SK-N-SH (cell line): ENCODE data around the gene CCS. TPM values are rescaled to one million over a fixed set of nuclear protein-coding genes. Genes with fewer than 3 reads are reported as not detected.

Experiments used
- CTCF ChIA-PET: fragments of 300-600, 350-600 bp; formaldehyde crosslinking; extraction: SDS; loops from one replicate; lab custom pipeline; 2021; lab: Yijun Ruan, JAX
- POLR2A ChIA-PET: fragments of 350-600 bp; sonication (Branson Sonifier 250); formaldehyde crosslinking; extraction: SDS; loops from one replicate; lab custom pipeline; 2020; ENCODE audit warnings: antibody characterized with exemption, inconsistent platforms; lab: Yijun Ruan, JAX
- DNase-seq: peaks from one replicate; pipeline ENCODE4 v3.0.0; 2012
- H2AFZ ChIP-seq: fragments of 200-600 bp; sonication (generic); 2 replicates; pipeline ENCODE4 v1.8.1; 2016; ENCODE audit warnings: antibody characterized with exemption, mild to moderate bottlenecking, low read depth
- H3F3A ChIP-seq: fragments of 200-600 bp; sonication (generic); replicated peaks from 2 replicates; pipeline ENCODE3; 2016; ENCODE audit warnings: antibody characterized with exemption, mild to moderate bottlenecking; ENCODE audit not compliant: insufficient read depth
- H3K27ac ChIP-seq, 2 experiments: fragments of 200-500 bp in 1 of 2; fragments of 200-600 bp in 1 of 2; sonication (Bioruptor generic) in 1 of 2; sonication (generic), shearing (Covaris generic) in 1 of 2; 2 replicates each; pipeline versions ENCODE4 v1.5.1 to v1.6.1; 2014 to 2016; ENCODE audit warnings: low read depth in 2 of 2, inconsistent platforms in 1 of 2, low read length in 1 of 2, mild to moderate bottlenecking in 1 of 2, mixed read lengths in 1 of 2
- H3K27me3 ChIP-seq: fragments of 200-600 bp; sonication (generic), shearing (Covaris generic); 2 replicates; pipeline ENCODE4 v1.6.1; 2016; ENCODE audit warnings: mixed run types; ENCODE audit not compliant: insufficient read depth
- H3K36me3 ChIP-seq, 2 experiments: fragments of 200-500 bp in 1 of 2; fragments of 200-600 bp in 1 of 2; sonication (Bioruptor generic) in 1 of 2; sonication (generic) in 1 of 2; replicated peaks in 1 of 2; 2 replicates each; pipeline versions ENCODE3 to v1.5.1; 2014 to 2016; ENCODE audit warnings: low read length in 1 of 2, mild to moderate bottlenecking in 1 of 2; ENCODE audit not compliant: insufficient read depth in 2 of 2, control insufficient read depth in 1 of 2
- H3K4me1 ChIP-seq, 2 experiments: fragments of 200-500 bp in 1 of 2; fragments of 200-600 bp in 1 of 2; sonication (Bioruptor generic) in 1 of 2; sonication (generic), shearing (Covaris generic) in 1 of 2; 2 replicates each; pipeline versions ENCODE4 v1.5.1 to v1.6.1; 2014 to 2016; ENCODE audit warnings: low read depth in 1 of 2, low read length in 1 of 2, mixed run types in 1 of 2; ENCODE audit not compliant: insufficient read depth in 2 of 2, control insufficient read depth in 1 of 2
- H3K4me2 ChIP-seq: fragments of 200-600 bp; sonication (generic), shearing (Covaris generic); 2 replicates; pipeline ENCODE4 v1.6.1; 2017; ENCODE audit warnings: mixed run types
- H3K4me3 ChIP-seq, 2 experiments: fragments of 200-500 bp in 1 of 2; fragments of 200-600 bp in 1 of 2; sonication (Bioruptor generic) in 1 of 2; sonication (generic), shearing (Covaris generic) in 1 of 2; 2 replicates each; pipeline versions ENCODE4 v1.5.1 to v1.8.1; 2014 to 2016; ENCODE audit warnings: low read depth in 2 of 2, inconsistent platforms in 1 of 2, low read length in 1 of 2, mild to moderate bottlenecking in 1 of 2, mixed read lengths in 1 of 2, moderate library complexity in 1 of 2
- H3K79me2 ChIP-seq: fragments of 200-600 bp; sonication (generic); 2 replicates; pipeline ENCODE4 v1.8.1; 2017; ENCODE audit warnings: mild to moderate bottlenecking; ENCODE audit not compliant: insufficient read depth
- H3K9ac ChIP-seq: fragments of 200-600 bp; sonication (generic); 2 replicates; pipeline ENCODE4 v1.6.1; 2017; ENCODE audit warnings: mixed run types
- H3K9me2 ChIP-seq: fragments of 200-600 bp; sonication (generic); 2 replicates; pipeline ENCODE4 v1.6.1; 2017; ENCODE audit warnings: mixed run types
- H3K9me3 ChIP-seq: fragments of 200-600 bp; sonication (generic); 2 replicates; pipeline ENCODE4 v1.6.1; 2017; ENCODE audit warnings: mixed run types, mild to moderate bottlenecking, moderate library complexity
- H4K20me1 ChIP-seq: fragments of 200-600 bp; sonication (generic); 2 replicates; pipeline ENCODE4 v1.6.1; 2017; ENCODE audit warnings: mild to moderate bottlenecking, mixed run types; ENCODE audit not compliant: insufficient read depth
- CHD2 ChIP-seq: fragments of 150-350 bp; IDR thresholded peaks from 2 replicates; pipeline ENCODE4 v1.6.1; 2018; ENCODE audit warnings: low read length; ENCODE audit not compliant: partially characterized antibody
- EP300 ChIP-seq, 2 experiments: IDR thresholded peaks; 2 replicates each; pipeline versions ENCODE4 v1.4.0 to v1.6.1; 2012; ENCODE audit warnings: borderline replicate concordance in 1 of 2, low read depth in 1 of 2, low read length in 1 of 2
- MXI1 ChIP-seq: IDR thresholded peaks from 2 replicates; pipeline ENCODE4 v1.6.1; 2012; ENCODE audit warnings: mild to moderate bottlenecking, low read depth, low read length, improper control_type of control experiment
- NRF1 ChIP-seq: IDR thresholded peaks from 2 replicates; pipeline ENCODE4 v1.6.1; 2012; ENCODE audit warnings: low read depth, mild to moderate bottlenecking, low read length
- POLR2AphosphoS5 ChIP-seq: IDR thresholded peaks from 2 replicates; pipeline ENCODE4 v1.6.1; 2012; ENCODE audit warnings: low read depth, low read length
- RAD21 ChIP-seq: IDR thresholded peaks from 2 replicates; pipeline ENCODE4 v1.6.1; 2012; ENCODE audit warnings: mild to moderate bottlenecking, low read length
- RCOR1 ChIP-seq: fragments of 150-350 bp; IDR thresholded peaks from 2 replicates; pipeline ENCODE4 v1.6.1; 2017; ENCODE audit warnings: antibody characterized with exemption, low read length
- SMC3 ChIP-seq: IDR thresholded peaks from 2 replicates; pipeline ENCODE4 v1.6.1; 2012; ENCODE audit warnings: low read depth, low read length, improper control_type of control experiment
- TAF1 ChIP-seq: IDR thresholded peaks from 2 replicates; pipeline ENCODE4 v1.6.1; 2012; ENCODE audit warnings: low read depth, mild to moderate bottlenecking, low read length, moderate library complexity, borderline replicate concordance
- TCF12 ChIP-seq: IDR thresholded peaks from 2 replicates; pipeline ENCODE4 v1.4.0; 2012
- TEAD4 ChIP-seq: IDR thresholded peaks from 2 replicates; pipeline ENCODE4 v1.4.0; 2012; ENCODE audit warnings: mild to moderate bottlenecking, borderline replicate concordance; ENCODE audit not compliant: insufficient read depth
- WGBS: methylation state at CpG from one replicate; pipeline ENCODE4 v1.1.6; 2017; ENCODE audit warnings: low lambda C conversion rate; 5-methylcytosine and 5-hydroxymethylcytosine counted together
- polyA plus RNA-seq, 3 experiments: library from polyadenylated mRNA; depleted of rRNA; stranded (reverse); fragments of >200 nt; gene quantifications; 2 replicates each; pipeline ENCODE4 v1.2.3, GENCODE V29; 2012
- TF ChIP-seq, protein P1 (sequence below): IDR thresholded peaks from 2 replicates; pipeline ENCODE4 v1.4.0; 2012; ENCODE audit warnings: low read depth, borderline replicate concordance
- TF ChIP-seq, protein P2 (sequence below): fragments of 150-350 bp; IDR thresholded peaks from 2 replicates; pipeline ENCODE4 v1.6.1; 2017; ENCODE audit warnings: antibody characterized with exemption, low read length, low read depth, borderline replicate concordance
- TF ChIP-seq, protein P3 (sequence below): IDR thresholded peaks from 2 replicates; pipeline ENCODE4; 2012

The CCS gene
- polyA plus RNA-seq, 1 of the 3 experiments (the other 2 are of a cell fraction) = 56.1 TPM

- no peaks in the 10 kb centered on the region for H4K20me1 ChIP-seq
- H3K36me3 ChIP-seq = no peaks in the 10 kb centered on the region
- no peak for TF ChIP-seq CHD2
- TF ChIP-seq RAD21 = no peak
- no peaks in the 10 kb centered on the region for H3K27me3 ChIP-seq
- H3K9me3 ChIP-seq = no peaks in the 10 kb centered on the region
- H3K4me3 ChIP-seq = no peak overlapping the region
- H3F3A ChIP-seq = no peaks in the 10 kb centered on the region
- ChIA-PET POLR2A (interaction anchor here (0.6 to 1.4 kb wide), 2 partner anchors 14 to 20 kb away, joined by 3 to 4 read pairs; partner anchors contain the start of gene ZDHHC24), CTCF (interaction anchor here (1.0 kb wide), 1 partner anchor 118 kb away, joined by 3 read pairs; the partner anchor contains the start of gene RBM4B)
- no peaks in the 10 kb centered on the region for H3K9me2 ChIP-seq
- no peak overlapping the region for H3K9ac ChIP-seq
- no peaks in the 10 kb centered on the region for H3K79me2 ChIP-seq
- no peak for DNase-seq
- H3K4me2 ChIP-seq = no peak overlapping the region
- H2AFZ ChIP-seq = no peak overlapping the region
- WGBS = 83% methylated on average over 7 of the region's 27 CpGs
- H3K27ac ChIP-seq = no peak overlapping the region
- no peaks in the 10 kb centered on the region; a peak in 1 of 4 replicates for H3K4me1 ChIP-seq
Observed at GRCh38 chr11:66559866-66560676, 32.9 kb upstream of the CCS start.

DNA sequence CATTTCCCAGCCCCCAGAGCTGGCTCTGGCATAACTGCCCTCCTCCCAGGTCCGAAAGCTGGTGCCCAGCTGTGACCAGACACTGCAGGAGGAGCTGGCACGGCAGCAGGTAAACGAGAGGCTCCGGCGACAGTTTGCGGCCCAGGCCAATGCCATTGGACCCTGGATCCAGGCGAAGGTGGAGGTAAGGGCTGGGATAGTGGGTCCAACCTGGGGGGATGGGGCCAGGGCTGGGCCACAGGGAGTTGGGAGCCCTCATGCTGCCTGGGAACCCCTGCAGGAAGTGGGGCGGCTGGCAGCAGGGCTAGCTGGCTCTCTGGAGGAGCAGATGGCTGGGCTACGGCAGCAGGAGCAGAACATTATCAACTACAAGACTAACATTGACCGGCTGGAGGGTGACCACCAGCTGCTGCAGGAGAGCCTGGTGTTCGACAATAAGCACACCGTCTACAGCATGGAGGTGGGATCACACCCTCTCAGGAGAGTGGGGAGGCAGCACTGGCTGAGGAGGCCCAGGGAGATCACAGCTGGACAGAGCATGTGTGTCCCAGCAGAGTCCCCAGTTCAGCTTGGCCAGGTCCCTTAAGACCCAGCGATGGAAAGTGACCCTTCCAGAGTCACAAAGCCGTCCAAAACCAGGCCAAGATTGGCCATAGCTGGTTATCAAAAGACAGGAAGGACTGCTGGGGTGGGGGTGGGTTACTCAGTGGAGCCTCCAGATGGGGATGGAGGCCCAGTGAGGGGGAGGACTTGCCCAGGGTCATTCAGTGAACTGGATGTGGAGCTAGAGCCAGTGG lies 31.6 kb upstream of the CCS start:
- Histone ChIP-seq H3K27me3 (no peaks in the 10 kb centered on the region), H3K36me3 (no peaks in the 10 kb centered on the region), H3K4me3 (no peak overlapping the region), H3K79me2 (no peaks in the 10 kb centered on the region), H3K27ac (no peak overlapping the region), H3K4me2 (no peak overlapping the region), H3F3A (no peaks in the 10 kb centered on the region), H4K20me1 (no peaks in the 10 kb centered on the region), H3K4me1 (no peaks in the 10 kb centered on the region; a peak in 1 of 4 replicates), H3K9me2 (no peaks in the 10 kb centered on the region), H3K9ac (no peak overlapping the region), H2AFZ (no peak overlapping the region), H3K9me3 (no peaks in the 10 kb centered on the region)
- POLR2A ChIA-PET = interaction anchor here (0.6 to 1.1 kb wide), 2 partner anchors 31 to 116 kb away, joined by 3 read pairs; partner anchors contain the start of gene RBM4B
- CTCF ChIA-PET = interaction anchor here (1.9 kb wide), 1 partner anchor 117 kb away, joined by 10 read pairs; the partner anchor contains the start of gene RBM4B
- DNase-seq = no peak
- 88% methylated on average over 5 of the region's 14 CpGs for WGBS
- no peak for TF ChIP-seq TCF12
- TF ChIP-seq EP300 (IDR thresholded peaks at IDR 0.05; ENCODE audit: borderline replicate concordance in 1 of 2, low read depth in 1 of 2, low read length in 1 of 2) = no peak

- POLR2A ChIA-PET = interaction anchor here (0.6 to 1.1 kb wide), 2 partner anchors 32 to 116 kb away, joined by 3 read pairs; partner anchors contain the start of gene RBM4B
Observed at GRCh38 chr11:66561975-66562248, 31.1 kb upstream of the CCS start.

More at GRCh38 chr11:66561975-66562248, 31.1 kb upstream of the CCS start:
- Histone ChIP-seq H3K36me3 (no peaks in the 10 kb centered on the region), H3K27ac (no peak overlapping the region), H2AFZ (no peak overlapping the region), H3K4me1 (no peaks in the 10 kb centered on the region; a peak in 1 of 4 replicates), H3K4me3 (no peak overlapping the region), H3K9ac (no peak overlapping the region), H3K9me3 (no peaks in the 10 kb centered on the region), H3K79me2 (no peaks in the 10 kb centered on the region), H3F3A (no peaks in the 10 kb centered on the region), H3K4me2 (no peak overlapping the region), H3K9me2 (no peaks in the 10 kb centered on the region), H4K20me1 (no peaks in the 10 kb centered on the region), H3K27me3 (no peaks in the 10 kb centered on the region)
- CTCF ChIA-PET = interaction anchor here (1.9 kb wide), 1 partner anchor 116 kb away, joined by 10 read pairs; the partner anchor contains the start of gene RBM4B
- 67% methylated on average over 1 of the region's 9 CpGs for WGBS
- no peak for DNase-seq
- TF ChIP-seq RCOR1 (no peak), SMC3 (no peak), MXI1 (no peak), TEAD4 (no peak), NRF1 (no peak), POLR2AphosphoS5 (no peak), TAF1 (no peak), TCF12 (no peak)
- TF ChIP-seq, protein P1, sequence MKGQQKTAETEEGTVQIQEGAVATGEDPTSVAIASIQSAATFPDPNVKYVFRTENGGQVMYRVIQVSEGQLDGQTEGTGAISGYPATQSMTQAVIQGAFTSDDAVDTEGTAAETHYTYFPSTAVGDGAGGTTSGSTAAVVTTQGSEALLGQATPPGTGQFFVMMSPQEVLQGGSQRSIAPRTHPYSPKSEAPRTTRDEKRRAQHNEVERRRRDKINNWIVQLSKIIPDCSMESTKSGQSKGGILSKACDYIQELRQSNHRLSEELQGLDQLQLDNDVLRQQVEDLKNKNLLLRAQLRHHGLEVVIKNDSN = no peak
- TF ChIP-seq, protein P2, sequence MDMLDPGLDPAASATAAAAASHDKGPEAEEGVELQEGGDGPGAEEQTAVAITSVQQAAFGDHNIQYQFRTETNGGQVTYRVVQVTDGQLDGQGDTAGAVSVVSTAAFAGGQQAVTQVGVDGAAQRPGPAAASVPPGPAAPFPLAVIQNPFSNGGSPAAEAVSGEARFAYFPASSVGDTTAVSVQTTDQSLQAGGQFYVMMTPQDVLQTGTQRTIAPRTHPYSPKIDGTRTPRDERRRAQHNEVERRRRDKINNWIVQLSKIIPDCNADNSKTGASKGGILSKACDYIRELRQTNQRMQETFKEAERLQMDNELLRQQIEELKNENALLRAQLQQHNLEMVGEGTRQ = no peak
- TF ChIP-seq, protein P3, sequence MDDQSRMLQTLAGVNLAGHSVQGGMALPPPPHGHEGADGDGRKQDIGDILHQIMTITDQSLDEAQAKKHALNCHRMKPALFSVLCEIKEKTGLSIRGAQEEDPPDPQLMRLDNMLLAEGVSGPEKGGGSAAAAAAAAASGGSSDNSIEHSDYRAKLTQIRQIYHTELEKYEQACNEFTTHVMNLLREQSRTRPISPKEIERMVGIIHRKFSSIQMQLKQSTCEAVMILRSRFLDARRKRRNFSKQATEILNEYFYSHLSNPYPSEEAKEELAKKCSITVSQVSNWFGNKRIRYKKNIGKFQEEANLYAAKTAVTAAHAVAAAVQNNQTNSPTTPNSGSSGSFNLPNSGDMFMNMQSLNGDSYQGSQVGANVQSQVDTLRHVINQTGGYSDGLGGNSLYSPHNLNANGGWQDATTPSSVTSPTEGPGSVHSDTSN = no peak
